Activated CD8-positive, alpha-beta memory T cell treated with anti-CD3 and anti-CD28 coated beads, Interleukin-2, amount 50 U/mL, for 48 hours (primary cell): ENCODE data around the gene MYRIP.
"Not testable (repeated sequence)": the region's sequence is repeated elsewhere in the genome, so short reads cannot be mapped to it uniquely, and the experiment has no call there.

Experiments
- DNase-seq: peaks from one replicate; pipeline ENCODE4 v3.0.0-alpha.2; 2020

The MYRIP gene

DNA sequence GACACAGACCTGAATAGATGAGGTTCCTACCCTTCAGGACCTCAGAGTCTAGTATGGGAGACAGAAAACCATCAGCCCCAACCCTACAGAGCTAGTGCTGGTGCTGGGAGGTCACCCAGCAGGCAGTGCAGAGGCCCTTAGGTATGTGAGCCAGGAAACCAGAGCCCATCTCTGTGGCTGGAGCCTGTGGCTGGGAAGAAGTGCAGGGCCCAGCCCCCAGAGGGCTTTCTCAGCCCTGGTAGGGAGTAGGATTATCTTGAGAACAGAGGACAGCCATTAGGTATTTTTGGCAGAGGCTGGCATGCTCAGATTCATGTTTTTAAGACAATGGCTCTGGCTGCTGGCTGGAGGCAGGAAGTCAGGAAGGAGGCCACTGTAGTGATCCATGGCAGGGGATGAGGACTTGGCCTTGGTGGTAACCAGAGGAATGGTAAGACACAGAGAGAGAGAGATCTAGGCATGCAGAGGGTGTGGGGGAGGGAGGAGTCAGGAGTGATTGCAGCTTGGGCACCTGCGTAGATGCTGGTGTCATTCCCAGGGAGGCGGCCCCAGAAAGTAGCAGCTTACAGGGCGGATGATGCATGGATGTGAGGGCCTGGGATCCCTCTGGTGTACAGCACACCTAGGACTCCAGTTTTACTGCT lies 279.2 kb downstream of the MYRIP start:
- no peak for DNase-seq

DNA sequence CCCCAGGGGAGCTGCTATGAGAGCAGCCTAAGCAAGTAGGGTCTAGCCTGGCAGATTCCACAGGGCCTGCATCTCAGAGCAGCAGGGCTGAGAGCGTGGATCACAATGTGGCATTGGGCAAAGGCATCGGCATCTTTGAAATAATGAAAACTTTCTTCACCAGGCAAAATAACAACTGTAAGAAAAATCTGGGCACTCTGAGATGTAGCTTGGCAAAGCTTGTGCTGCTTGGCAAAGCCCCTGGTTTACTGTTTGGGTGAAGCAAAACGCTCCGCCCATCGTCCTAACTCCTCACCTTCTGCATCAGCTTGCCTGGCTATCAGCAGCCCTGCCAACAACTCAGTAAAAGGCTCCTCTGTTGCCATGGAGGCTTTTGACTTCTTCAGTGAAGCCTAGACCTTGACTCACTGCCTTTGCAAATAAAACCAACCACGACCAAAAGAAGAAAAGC lies 287.3 kb downstream of the MYRIP start:
- no peak for DNase-seq

DNA sequence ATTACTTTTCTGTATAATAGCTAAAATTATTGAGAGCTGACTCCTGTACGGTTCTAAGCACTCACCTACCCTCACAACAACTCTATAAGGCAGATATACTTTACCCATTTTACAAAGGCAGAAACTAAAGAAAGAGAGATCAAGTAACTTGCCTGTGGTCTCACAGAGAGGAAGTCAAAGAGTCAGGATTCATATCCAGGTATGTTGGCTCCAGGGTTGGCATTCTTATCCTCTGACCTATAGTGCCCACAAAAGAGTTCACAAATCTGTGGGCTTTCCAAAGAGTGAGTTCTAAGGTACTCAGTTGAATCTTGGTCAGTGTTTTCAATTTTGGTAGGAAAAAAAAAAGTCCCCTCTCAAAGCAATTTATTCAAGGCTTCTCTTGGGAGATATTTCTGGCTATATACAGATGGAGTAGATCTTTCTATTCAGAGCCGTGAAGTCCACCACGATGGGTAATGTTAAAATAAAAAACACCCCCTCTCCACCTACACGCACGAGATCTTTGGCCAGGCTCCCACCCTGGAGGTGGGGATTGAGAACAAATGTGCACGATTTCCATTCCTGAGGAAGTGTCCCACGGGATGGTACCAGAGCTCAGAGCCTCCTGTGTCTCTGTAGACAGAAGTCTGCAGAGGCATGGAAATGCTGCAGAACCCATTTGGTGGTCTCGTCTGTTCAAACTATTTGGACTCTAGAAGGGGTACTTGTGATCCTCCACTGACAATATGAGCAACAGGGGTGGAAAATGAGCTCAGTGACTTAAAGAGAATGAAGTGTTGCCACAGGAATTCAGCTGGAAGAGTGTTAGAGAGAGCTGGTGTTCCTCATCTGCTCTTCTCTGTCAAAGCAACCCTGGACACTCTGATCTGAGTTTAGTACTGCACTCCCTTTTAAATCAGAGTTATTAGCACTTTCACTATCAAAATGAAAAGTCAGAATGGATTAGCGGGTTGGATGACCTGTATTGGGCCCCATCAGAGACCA lies 288.0 kb downstream of the MYRIP start:
- DNase-seq: no peak

DNA sequence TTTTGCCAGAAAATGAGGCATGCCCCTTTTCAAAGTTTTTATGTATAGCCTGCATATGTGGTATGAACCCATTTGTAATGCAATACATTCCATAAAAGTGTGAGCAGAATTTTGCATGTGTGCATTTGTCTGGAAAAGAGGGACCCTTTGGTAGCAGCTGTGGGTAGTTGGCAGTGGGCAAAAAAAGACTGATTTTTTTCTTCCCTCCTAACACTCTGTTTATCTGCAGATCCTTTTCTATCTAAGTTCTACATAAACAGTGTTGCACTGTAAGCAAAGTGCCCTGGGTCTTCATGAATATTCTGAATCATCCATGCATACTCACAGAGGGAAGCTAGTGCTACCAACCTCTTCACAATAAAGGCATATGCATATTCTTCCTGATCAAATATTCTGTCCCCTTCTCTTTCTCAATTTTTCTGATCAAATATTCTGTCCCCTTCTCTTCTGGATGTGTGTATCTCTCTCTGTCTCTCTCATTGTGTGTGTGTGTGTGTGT lies 288.9 kb downstream of the MYRIP start:
- DNase-seq: no peak

DNA sequence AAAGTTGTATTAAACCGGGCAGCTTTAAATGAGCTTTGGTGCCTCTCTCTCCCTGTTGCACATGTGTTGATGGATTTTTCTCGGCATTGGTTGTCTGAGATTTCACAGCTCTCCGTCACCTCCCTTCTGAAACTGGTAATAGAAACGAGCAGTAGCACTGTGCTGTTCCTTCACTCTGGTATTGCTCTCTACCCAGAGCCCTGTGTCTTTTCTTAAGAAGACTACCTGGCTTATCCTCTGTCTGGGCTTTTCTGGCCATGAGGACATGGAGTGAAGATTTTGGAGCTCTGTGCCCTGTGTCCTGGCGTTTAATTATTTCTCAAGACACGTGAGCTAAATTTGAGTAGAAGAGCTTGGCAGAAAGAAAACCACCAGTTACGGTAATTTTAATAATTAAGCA lies 290.5 kb downstream of the MYRIP start:
- DNase-seq: no peak

DNA sequence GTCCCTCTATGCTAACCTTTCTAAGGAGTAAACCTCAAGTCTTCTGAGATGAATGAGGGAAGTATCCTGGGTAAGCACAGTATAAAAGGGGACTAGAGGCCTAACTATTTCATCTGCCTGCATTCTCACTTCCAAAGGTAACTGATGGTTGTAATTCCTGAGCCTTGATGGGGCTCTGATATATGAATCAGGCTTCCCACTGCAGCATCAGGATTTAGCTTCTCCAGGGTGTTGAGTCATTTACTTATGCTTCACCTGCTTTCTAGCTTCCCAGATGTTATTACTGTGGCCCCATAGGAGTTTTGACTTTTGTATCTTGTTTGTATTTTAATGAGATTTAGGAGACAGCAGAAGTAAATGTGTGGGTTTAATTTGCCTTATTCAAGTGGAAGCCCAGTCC lies 292.8 kb downstream of the MYRIP start:
- no peak for DNase-seq

DNA sequence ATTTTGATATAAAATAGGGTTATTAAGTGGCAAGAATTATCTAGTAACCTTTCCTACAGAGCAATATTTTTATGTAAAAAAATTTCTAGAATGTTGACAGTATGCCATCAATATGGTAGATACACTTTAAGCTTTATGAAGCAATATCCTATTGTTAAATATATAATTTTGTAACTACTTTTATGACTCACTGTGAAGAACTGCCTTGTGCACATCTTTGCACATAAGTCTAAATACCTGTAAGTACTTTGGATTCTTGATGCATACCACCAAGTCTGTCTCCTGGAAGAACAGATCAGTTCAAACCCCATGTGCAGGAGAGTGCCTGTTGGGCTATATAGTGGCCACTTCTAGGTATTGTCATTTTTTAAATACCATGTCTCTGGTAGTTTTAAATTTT lies 294.4 kb downstream of the MYRIP start:
- no peak for DNase-seq

DNA sequence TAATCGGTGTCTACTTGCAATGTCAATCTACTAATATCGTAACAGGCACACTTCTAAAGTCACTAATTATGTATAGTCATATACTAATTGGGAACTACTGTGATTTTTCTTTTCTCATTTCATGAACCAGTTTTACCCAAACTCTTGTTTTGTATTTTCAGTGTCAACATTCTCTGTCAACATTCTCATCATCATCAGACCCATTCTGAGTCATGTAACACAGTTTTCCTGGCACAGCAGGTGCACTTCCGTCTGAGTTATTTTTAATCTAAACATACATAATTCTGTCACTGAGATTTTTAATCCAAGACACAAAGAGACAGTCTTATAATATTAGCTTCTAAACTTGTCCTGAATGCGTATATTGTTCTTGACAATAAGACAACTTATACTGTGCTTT lies 295.0 kb downstream of the MYRIP start:
- DNase-seq: no peak

DNA sequence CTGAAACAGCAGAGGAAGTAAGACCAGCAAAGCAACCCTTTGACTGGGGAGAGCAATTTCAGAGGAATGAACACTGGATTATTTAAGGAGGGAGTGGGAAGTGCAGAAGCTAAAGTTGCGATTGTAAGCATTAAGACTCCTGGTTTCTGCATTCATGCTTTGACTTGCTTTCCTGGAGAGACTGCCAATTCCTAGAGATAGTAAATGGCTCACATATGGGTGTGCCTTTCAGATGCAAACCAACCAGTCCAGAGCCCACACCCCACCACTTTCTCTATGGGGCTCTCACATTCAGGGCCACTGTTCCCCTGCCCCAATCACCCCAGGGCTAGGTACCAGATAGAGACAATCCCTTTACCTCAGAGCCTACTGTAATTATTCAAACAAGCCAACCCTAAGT lies 299.2 kb downstream of the MYRIP start:
- no peak for DNase-seq

DNA sequence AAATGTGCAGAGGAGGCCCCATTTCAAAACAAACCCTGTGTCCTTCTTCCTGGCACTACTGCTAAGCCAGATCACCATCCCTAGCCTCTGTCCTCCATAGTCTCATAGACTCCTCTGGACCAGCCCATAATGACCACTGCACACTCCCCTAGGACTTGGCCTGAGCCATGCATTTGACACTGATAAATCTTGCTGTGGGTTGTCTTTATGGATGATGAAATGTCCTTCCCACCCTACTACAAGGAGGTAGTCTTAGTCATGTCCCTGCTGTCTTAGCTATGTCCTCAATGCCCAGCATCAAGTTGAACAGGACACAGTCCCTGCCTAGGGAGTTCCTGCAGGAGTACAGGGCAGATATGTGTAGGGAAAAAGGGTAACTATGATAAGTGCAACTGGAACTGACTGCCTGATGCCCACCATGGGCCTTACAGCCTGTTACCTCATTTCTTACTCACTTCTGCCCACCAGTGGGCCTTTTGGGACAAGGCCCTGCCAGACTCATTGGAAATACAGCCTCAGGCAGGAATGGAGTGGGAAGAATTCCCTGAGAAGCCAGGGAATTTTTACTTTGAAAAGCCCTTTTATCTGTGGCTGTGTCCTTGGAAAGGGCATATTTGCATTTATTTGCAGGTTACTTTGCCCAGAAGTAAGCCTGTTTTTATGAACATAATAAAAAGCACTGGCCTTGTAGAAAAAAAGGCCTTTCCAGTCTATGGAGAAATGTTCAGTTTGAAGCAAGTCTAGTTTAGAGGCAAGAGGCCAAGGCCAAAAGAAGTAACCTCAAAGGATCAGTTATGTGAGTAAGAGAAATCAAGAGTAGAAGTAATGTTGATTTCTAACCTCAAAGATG lies 300.5 kb downstream of the MYRIP start:
- DNase-seq: no peak

DNA sequence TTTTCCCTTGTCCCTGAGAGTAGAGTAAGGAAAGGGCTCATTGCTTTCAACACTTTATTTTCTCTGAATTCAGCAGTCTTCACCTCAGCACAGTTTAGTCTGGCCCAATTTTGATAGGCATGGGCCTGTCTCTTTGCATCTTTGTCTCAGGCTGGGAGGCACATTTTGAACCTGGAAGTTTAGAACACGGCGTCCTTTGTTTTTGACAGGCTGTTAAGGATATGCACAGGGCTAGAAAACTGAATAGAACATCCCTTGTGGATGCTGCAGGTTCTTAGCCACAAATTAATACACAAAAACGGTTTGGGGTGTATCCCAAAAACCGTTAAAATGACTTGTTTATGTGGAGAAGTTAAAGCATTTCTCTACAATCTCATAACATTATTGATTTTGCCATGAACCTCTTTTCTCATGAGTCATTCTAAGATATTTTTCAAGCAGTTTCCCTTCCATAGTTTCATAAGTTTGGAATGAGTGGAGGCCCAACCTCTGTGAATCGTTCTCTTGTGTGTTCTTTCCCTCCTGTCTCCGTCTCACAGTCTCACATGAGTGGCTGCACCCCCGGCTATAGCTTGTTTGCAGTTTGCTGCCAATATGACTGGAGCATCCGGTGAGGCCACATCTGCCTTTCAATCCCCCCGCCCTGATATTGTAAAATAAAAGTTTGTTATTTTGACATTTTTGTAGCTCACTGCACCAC lies 307.2 kb downstream of the MYRIP start:
- DNase-seq: no peak

DNA sequence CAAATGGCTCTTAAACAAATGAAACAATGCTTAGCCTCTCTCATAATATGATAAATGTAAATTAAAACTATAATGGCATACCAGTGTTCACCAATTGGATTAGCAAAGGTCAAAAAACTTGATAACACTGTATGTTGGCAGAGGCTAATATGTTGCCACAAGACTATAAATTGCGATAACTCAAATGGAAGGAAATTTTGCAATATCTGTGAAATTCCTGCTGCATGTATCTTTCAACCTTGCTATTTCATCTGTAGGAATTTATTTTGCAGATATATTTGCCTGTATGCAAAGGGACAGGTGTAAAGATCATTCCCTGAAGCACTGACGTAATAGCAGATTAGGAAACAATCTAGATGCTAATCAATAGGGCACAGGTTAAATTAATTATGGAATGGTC lies 308.7 kb downstream of the MYRIP start:
- no peak for DNase-seq

DNA sequence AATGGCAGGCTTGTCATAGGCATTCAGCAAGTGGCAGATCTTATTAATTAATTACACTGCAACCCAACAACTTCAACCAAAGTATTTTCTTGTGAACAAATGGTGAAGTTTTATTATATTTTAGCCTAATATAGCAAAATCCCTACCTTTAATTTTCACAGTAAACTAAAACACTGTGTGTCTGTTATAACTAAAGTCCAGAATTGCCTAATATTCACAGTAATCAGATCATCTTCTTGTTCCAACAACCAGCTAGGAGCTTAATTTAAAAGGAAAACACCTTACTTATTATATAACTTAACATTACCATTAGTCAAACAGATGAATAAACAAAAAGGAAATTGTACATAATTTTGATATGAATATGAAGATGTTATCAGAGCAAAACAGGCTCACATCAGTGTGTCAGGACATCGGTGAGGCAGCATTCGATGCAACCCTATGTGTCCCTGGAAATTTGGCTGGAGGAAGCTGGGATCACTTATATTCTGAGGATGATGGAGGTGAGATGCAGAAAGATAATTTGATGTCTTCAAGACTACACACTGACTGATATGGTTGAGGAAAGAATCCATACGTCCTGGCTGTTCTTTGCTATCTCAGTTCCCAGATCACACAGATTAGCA lies 310.8 kb downstream of the MYRIP start:
- DNase-seq: no peak

DNA sequence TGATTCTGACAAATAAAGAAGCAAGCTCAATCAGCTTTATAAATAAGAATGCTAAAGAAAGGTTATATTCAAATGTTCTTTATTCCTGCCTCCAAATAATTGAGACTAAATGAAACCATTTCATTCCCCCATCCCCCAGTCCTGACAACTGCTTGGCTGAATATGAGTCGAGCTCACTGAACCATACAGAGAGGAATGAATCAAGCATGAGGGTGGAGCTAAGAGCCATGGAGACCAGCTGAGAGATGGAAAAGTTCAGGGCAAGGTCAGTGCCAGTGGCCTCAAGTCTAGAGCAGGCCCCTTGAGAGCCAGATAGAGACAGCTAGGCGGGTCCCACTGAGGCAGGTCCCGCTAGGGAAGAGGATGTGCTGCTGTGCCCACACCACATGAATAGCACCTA lies 311.4 kb downstream of the MYRIP start:
- no peak for DNase-seq

DNA sequence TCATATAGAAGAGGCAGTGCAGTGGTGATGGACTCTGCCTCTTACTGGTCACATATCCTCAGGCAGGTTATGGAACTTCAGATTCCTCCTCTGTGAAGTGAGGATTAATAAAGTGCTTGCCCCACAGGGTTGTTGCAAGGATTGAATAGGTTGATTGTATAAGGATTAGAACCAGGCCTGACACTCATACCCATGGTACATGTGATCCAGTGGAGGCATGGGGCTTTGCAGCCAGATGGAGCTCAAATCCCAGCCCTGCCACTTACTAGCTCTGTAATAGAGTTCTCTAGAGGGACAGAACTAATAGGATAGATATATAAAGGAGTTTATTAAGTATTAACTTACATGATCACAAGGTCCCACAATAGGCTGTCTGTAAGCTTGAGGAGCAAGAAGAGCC lies 315.5 kb downstream of the MYRIP start:
- no peak for DNase-seq

DNA sequence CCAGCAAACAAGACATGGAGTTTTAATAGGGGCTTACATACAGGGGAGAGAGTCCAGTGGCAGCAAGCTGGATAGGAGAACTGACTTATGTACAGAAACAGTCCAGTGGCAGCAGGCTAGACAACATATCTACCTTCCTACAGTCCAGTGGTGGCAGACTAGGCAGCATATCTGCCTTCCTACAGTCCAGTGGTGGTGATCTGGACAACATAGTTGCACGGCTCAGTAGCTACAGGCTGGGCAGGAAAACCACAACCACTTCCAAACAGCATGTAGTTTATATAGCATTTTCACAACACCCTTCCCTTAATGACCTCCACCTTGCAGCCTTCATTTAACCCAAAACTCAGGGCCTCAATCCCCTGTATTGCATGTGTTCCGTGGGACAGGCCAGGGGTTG lies 318.8 kb downstream of the MYRIP start:
- no peak for DNase-seq

DNA sequence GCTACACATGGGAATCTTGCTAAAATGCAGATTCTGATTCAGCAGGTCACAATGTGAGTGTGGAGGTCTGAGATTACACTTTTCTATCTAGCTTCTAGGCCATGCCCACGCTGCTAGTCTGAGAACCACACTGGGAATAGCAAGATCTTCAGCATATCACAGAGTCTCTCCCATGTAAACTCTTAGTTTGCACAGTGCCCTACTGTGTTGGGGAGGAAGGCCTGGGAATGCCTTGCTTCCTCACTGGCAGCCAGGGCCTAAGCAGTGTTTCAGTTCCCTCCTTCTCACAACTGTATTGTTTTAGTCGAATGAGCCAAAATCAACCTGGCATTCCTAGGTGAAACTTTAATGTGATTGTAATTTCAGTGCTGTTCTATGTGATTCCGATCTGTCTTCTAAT lies 320.1 kb downstream of the MYRIP start:
- no peak for DNase-seq

DNA sequence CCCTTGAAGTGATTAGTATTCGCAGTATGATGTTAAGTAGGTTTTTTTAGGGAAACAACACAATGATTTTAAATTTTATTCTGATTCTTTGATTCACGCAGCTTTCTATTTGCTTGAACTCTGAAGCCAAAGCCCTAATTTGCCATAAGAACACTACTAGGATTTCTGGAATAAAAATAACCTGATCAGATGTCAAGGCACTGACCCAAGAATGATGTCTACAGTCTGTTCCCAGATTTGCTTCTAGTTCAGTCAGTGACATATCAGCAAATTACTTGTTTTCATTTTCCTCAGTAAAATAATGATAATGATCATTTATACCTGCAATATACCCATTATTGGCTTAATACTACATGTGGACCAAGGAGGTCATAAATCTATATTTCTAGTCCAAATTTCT lies 320.6 kb downstream of the MYRIP start:
- no peak for DNase-seq

DNA sequence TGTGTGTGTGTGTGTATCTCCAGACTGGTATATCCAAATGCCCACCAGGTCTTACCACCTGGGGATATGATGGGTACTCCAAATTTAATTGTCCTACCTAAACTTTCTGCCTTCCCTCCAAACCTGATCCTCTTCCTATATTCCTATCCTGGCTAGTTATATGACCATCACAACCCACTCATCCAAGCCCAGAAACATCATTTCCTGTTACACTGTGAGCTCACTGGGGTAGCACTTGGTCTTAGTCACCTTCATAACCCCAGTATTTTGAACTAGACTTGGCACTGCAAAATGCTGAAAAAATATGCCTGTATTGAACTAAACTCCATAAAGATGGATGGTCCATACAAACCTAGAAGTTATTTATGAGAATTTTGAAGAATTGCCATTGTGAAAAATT lies 321.3 kb downstream of the MYRIP start:
- DNase-seq: no peak

DNA sequence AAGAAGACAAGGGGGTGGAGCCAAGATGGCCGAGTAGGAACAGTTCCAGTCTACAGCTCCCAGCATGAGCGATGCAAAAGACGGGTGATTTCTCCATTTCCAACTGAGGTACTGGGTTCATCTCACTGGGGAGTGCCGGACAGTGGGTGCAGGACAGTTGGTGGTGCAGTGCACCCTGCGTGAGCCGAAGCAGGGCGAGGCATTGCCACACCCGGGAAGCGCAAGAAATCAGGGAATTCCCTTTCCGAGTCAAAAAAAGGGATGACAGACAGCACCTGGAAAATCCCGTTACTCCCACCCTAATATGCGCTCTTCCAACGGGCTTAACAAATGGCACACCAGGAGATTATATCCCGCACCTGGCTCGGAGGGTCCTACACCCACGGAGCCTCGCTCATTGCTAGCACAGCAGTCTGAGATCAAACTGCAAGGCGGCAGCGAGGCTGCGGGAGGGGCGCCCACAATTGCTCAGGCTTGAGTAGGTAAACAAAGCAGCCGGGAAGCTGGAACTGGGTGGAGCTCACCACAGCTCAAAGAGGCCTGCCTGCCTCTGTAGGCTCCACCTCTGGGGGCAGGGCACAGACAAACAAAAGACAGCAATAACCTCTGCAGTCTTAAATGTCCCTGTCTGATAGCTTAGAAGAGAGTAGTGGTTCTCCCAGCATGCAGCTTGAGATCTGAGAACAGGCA lies 324.6 kb downstream of the MYRIP start:
- DNase-seq: not testable (repeated sequence)

DNA sequence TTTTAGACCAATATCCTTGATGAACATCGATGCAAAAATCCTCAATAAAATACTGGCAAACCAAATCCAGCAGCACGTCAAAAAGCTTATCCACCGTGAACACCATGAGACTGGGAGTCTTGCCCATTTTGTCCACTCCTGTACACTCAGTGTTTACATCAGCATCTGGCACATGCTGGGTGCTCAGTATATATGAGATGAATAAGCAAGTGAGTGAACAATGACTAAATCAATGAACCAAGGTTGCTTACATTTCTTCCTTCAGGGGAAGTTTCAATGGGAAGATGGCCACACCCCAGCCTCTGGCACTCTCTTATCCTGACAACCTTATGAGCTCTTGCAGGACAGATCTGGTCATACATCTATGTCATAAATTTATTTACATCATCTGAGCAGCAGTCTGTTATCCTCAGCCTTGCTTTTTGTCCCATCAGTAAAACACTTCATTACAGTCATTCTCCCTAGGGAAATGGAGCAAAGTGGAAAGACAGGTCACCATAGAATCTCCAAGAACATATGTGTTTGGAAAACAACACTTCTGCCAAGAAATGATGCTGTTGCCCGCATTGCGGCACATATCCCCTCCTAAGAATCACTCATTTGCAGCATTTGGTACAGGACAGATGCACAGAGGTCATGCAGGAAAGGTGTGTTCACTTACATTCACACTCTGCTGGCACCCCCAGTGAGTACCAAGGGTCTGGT lies 328.3 kb downstream of the MYRIP start:
- no peak for DNase-seq
